ENCODE results near the gene ABO.

Gene ABO

DNA sequence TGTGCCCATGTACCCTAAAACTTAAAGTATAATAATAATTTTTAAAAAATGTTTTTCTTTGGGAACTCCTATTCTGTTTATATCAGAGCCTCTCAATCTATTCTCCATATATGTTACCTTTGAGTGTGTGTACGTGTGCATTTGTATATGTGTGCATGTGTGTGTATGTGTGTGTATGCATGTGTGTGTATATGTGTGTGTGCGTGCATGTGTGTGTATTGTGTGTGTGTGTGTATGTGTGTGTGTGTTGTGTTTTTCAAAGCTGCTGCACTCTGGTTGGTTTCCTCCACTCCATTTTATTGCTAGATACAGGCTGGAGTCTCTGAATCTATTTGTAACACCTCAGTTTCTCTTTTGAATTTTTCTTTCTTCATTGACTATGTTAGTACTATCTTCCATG, 41.0 kb upstream of the ABO start:
- H3K4me3 ChIP-seq (ENCODE audit: low read depth, low read length): no peak overlapping the region
- in situ Hi-C loops (cut with HindIII; ENCODE audit: low sequenced_read_pairs): no loop called here
- no peak for DNase-seq (ENCODE audit: low read depth)
- TF ChIP-seq, protein P1, sequence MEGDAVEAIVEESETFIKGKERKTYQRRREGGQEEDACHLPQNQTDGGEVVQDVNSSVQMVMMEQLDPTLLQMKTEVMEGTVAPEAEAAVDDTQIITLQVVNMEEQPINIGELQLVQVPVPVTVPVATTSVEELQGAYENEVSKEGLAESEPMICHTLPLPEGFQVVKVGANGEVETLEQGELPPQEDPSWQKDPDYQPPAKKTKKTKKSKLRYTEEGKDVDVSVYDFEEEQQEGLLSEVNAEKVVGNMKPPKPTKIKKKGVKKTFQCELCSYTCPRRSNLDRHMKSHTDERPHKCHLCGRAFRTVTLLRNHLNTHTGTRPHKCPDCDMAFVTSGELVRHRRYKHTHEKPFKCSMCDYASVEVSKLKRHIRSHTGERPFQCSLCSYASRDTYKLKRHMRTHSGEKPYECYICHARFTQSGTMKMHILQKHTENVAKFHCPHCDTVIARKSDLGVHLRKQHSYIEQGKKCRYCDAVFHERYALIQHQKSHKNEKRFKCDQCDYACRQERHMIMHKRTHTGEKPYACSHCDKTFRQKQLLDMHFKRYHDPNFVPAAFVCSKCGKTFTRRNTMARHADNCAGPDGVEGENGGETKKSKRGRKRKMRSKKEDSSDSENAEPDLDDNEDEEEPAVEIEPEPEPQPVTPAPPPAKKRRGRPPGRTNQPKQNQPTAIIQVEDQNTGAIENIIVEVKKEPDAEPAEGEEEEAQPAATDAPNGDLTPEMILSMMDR (IDR thresholded peaks at IDR 0.05; ENCODE audit: low read depth, low read length, missing control alignments): no peak

DNA sequence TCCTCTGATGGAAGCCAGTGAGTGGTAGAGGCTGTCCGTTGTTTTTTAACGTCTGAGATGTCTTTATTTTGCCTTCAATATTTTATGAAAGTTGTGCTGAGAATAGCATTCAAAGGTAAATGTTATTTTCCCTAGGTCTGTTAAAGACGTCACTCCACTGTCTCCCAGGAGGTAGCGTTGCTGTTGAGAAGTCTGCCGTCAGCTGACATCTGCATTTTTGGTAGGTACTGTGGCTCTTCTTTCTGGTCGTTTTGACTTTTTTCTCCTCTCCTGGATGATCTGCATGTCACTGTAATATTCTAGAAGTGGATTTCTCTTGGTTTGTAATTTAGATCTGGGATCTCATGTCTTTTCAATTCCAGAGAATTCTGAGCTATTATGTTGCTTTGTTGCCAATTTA, 34.6 kb upstream of the ABO start:
- H3K4me3 ChIP-seq (ENCODE audit: low read depth, low read length): no peak overlapping the region
- DNase-seq (ENCODE audit: low read depth): no peak
- in situ Hi-C loops (cut with HindIII; ENCODE audit: low sequenced_read_pairs): no loop called here
- TF ChIP-seq, protein P1 (IDR thresholded peaks at IDR 0.05; ENCODE audit: low read depth, low read length, missing control alignments): no peak

GRCh38 chr9:133307301-133307700, 32.3 kb upstream of the ABO start:
- no peak for DNase-seq (ENCODE audit: low read depth)
- in situ Hi-C loops (cut with HindIII; ENCODE audit: low sequenced_read_pairs): no loop called here
- no peak overlapping the region for H3K4me3 ChIP-seq (ENCODE audit: low read depth, low read length)
- TF ChIP-seq, protein P1 (IDR thresholded peaks at IDR 0.05; ENCODE audit: low read depth, low read length, missing control alignments): no peak

GRCh38 chr9:133306242-133307204, 31.5 kb upstream of the ABO start:
- DNase-seq (ENCODE audit: low read depth): no peak
- TF ChIP-seq, protein P1 (IDR thresholded peaks at IDR 0.05; ENCODE audit: low read depth, low read length, missing control alignments): no peak
- in situ Hi-C loops (cut with HindIII; ENCODE audit: low sequenced_read_pairs): no loop called here
- H3K4me3 ChIP-seq (ENCODE audit: low read depth, low read length): no peak overlapping the region

DNA sequence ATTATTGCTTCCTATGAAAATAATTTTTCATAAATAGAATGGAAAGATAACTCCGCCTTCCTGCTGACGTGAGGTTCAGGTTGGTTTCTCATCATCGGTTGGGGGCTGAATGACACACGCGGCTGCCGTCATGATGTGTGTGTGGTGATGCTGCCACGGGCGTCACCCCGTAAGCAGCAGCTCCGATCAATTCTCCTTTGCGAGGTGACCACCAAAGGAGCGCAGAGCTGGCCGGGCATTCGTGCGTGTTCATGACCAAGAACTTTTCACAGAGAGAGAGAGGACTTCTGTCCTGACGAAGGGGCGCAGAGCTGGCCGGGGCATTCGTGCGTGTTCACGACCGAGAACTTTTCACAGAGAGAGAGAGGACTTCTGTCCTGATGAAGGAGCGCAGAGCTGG, 30.7 kb upstream of the ABO start:
- H3K4me3 ChIP-seq (ENCODE audit: low read depth, low read length): no peak overlapping the region
- no peak for DNase-seq (ENCODE audit: low read depth)
- in situ Hi-C loops (cut with HindIII; ENCODE audit: low sequenced_read_pairs): no loop called here
- TF ChIP-seq, protein P1 (IDR thresholded peaks at IDR 0.05; ENCODE audit: low read depth, low read length, missing control alignments): no peak

- in situ Hi-C loops (cut with HindIII; ENCODE audit: low sequenced_read_pairs): no loop called here
- H3K4me3 ChIP-seq (ENCODE audit: low read depth, low read length): no peak overlapping the region
- no peak for DNase-seq (ENCODE audit: low read depth)
- TF ChIP-seq, protein P1 (IDR thresholded peaks at IDR 0.05; ENCODE audit: low read depth, low read length, missing control alignments): no peak
These were observed 29.7 kb upstream of the ABO start for GRCh38 chr9:133304477-133305377.

Data from astrocyte of the cerebellum (primary cell).